ENCODE data around the gene BRD3OS.

BRD3OS gene

DNA sequence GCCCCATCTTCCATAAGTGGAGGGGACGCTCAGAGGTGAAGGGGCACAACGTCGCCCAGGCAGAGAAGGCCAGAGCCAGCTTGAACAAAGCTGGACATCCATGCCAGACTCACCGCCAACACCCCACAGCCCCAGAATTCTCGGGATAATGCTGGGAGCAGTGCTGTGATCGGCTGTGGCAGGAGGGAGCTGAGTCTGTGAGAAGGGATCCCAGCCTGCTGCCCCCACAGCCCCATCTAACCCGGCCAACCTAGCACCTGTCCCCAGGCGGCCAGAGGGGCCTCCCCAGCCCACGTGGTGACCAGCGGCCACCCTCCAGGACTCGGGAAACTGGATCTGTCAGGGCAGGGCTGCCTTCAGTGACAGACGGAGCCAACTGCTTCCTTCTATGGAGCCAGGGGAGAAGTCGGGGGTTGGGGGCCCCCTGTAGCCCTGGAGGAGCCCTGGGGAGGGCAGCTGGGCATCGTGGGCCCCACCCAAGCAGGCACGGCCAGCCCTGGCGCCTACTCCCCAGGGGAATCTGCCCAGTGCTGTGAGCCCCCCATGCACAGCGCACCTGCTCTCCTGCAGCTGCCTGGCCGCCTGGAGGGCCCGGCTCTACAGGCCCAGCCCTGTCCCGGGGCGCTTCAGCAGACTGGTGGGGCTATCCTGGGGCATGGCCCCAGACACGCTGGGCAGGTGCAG is 36.5 kb downstream of the BRD3OS start:
- no peak overlapping the region for H3K4me3 ChIP-seq (ENCODE audit: insufficient read depth in 1 of 2, low read depth in 1 of 2, low read length in 2 of 2)
- H3K79me1 ChIP-seq (replicated peaks; ENCODE audit: low read length, poor library complexity, severe bottlenecking) = peaks cover 30% of the 10 kb centered on the region
- no peak overlapping the region for H3K18ac ChIP-seq (ENCODE audit: low read depth in 1 of 2, low read length in 2 of 2)
- H3K27me3 ChIP-seq (ENCODE audit: control insufficient read depth in 1 of 2, insufficient read depth in 1 of 2, low read length in 2 of 2) = no peaks in the 10 kb centered on the region
- no peak overlapping the region for H2AK5ac ChIP-seq (ENCODE audit: low read length, severe bottlenecking)
- no peak overlapping the region for H2BK12ac ChIP-seq (ENCODE audit: low read length in 2 of 2)
- no peak overlapping the region for H3K9ac ChIP-seq (ENCODE audit: low read length)
- H2BK120ac ChIP-seq (ENCODE audit: low read depth, low read length) = no peak overlapping the region
- no peak overlapping the region for H3K4ac ChIP-seq (ENCODE audit: low read depth in 1 of 2, low read length in 2 of 2)
- no peak overlapping the region for H4K8ac ChIP-seq (ENCODE audit: low read length)
- no peak overlapping the region for H3K27ac ChIP-seq (ENCODE audit: low read length, poor library complexity, severe bottlenecking)
- H2BK15ac ChIP-seq (ENCODE audit: low read depth, poor library complexity, severe bottlenecking) = no peak overlapping the region
- H2BK5ac ChIP-seq (ENCODE audit: low read depth, low read length, poor library complexity, severe bottlenecking) = no peak overlapping the region
- H3K23ac ChIP-seq (ENCODE audit: low read length in 2 of 2) = no peak overlapping the region
- no peak overlapping the region for H3K4me2 ChIP-seq (ENCODE audit: low read length, poor library complexity, severe bottlenecking)
- H3K36me3 ChIP-seq (ENCODE audit: control insufficient read depth in 1 of 2, insufficient read depth in 2 of 2, low read depth in 1 of 2, low read length in 2 of 2) = peaks cover 0 to 52% of the 10 kb centered on the region in 2 experiments
- peaks cover 63% of the 10 kb centered on the region for H3K4me1 ChIP-seq (ENCODE audit: control insufficient read depth, insufficient read depth, low read depth, low read length)
- no peak overlapping the region for H4K91ac ChIP-seq (ENCODE audit: low read length)
- DNase-seq = no peak
- no peak overlapping the region for H2AFZ ChIP-seq (ENCODE audit: low read depth, low read length)
- H3K14ac ChIP-seq (ENCODE audit: low read length in 2 of 2) = no peak overlapping the region
- no peaks in the 10 kb centered on the region for H3K9me3 ChIP-seq (ENCODE audit: control insufficient read depth, low read length)
- 94% methylated on average over 22 of the region's 22 CpGs for WGBS

GRCh38 chr9:134062461-134063087 is 37.3 kb downstream of the BRD3OS start:
- no peak overlapping the region for H3K4me3 ChIP-seq (ENCODE audit: insufficient read depth in 1 of 2, low read depth in 1 of 2, low read length in 2 of 2)
- H3K9ac ChIP-seq (ENCODE audit: low read length) = peak overlapping the region; percentile 22
- H2BK12ac ChIP-seq (ENCODE audit: low read length in 2 of 2) = no peak overlapping the region
- H3K4ac ChIP-seq (ENCODE audit: low read depth in 1 of 2, low read length in 2 of 2) = no peak overlapping the region
- no peak for DNase-seq
- no peak overlapping the region for H4K8ac ChIP-seq (ENCODE audit: low read length)
- no peak overlapping the region for H3K23ac ChIP-seq (ENCODE audit: low read length in 2 of 2)
- H3K9me3 ChIP-seq (ENCODE audit: control insufficient read depth, low read length) = no peaks in the 10 kb centered on the region
- no peak overlapping the region for H2BK15ac ChIP-seq (ENCODE audit: low read depth, poor library complexity, severe bottlenecking)
- peaks cover 26% of the 10 kb centered on the region for H3K79me1 ChIP-seq (replicated peaks; ENCODE audit: low read length, poor library complexity, severe bottlenecking)
- H3K4me1 ChIP-seq (ENCODE audit: control insufficient read depth, insufficient read depth, low read depth, low read length) = peaks cover 58% of the 10 kb centered on the region
- H3K36me3 ChIP-seq (ENCODE audit: control insufficient read depth in 1 of 2, insufficient read depth in 2 of 2, low read depth in 1 of 2, low read length in 2 of 2) = peaks cover 0 to 47% of the 10 kb centered on the region in 2 experiments
- H2BK5ac ChIP-seq (ENCODE audit: low read depth, low read length, poor library complexity, severe bottlenecking) = no peak overlapping the region
- H3K14ac ChIP-seq (ENCODE audit: low read length in 2 of 2) = no peak overlapping the region
- no peak overlapping the region for H3K18ac ChIP-seq (ENCODE audit: low read depth in 1 of 2, low read length in 2 of 2)
- H2BK120ac ChIP-seq (ENCODE audit: low read depth, low read length) = no peak overlapping the region
- H3K27me3 ChIP-seq (ENCODE audit: control insufficient read depth in 1 of 2, insufficient read depth in 1 of 2, low read length in 2 of 2) = no peaks in the 10 kb centered on the region
- H4K91ac ChIP-seq (ENCODE audit: low read length) = peak overlapping the region; percentile 18
- H3K4me2 ChIP-seq (ENCODE audit: low read length, poor library complexity, severe bottlenecking) = no peak overlapping the region
- 92% methylated on average over 22 of the region's 22 CpGs for WGBS
- no peak overlapping the region for H2AK5ac ChIP-seq (ENCODE audit: low read length, severe bottlenecking)
- no peak overlapping the region for H3K27ac ChIP-seq (ENCODE audit: low read length, poor library complexity, severe bottlenecking)
- no peak overlapping the region for H2AFZ ChIP-seq (ENCODE audit: low read depth, low read length)

DNA sequence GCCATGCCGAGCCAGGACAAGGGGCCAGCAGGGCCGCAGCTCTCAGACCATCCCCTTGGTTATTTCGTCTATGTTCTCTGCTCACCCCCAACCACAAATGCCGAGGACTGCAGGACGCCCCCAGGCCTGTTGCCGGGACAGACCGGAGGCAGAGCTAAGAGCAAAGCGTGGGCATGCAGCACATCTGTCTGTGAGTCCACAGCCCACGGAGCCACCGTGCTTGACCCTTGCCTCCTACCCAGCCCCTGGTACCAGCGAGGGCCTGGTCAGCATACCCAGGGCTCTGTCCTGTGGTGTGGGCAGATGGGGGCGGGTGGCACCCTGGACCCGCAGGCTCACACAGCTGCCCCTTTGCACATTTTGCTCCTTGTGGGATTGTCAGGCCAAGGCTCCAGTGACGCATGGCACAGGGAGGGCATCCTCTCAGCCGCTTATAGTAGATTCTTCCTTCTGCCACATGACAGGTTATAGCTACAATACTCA is 37.8 kb downstream of the BRD3OS start:
- peaks cover 54% of the 10 kb centered on the region for H3K4me1 ChIP-seq (ENCODE audit: control insufficient read depth, insufficient read depth, low read depth, low read length)
- H3K9ac ChIP-seq (ENCODE audit: low read length) = peak overlapping the region; percentile 22
- H3K4ac ChIP-seq (ENCODE audit: low read depth in 1 of 2, low read length in 2 of 2) = no peak overlapping the region
- peaks cover 25% of the 10 kb centered on the region for H3K79me1 ChIP-seq (replicated peaks; ENCODE audit: low read length, poor library complexity, severe bottlenecking)
- H4K91ac ChIP-seq (ENCODE audit: low read length) = no peak overlapping the region
- no peak overlapping the region for H2AK5ac ChIP-seq (ENCODE audit: low read length, severe bottlenecking)
- H3K27me3 ChIP-seq (ENCODE audit: control insufficient read depth in 1 of 2, insufficient read depth in 1 of 2, low read length in 2 of 2) = no peaks in the 10 kb centered on the region
- no peak overlapping the region for H2BK15ac ChIP-seq (ENCODE audit: low read depth, poor library complexity, severe bottlenecking)
- H4K8ac ChIP-seq (ENCODE audit: low read length) = no peak overlapping the region
- no peak overlapping the region for H3K18ac ChIP-seq (ENCODE audit: low read depth in 1 of 2, low read length in 2 of 2)
- H3K4me3 ChIP-seq (ENCODE audit: insufficient read depth in 1 of 2, low read depth in 1 of 2, low read length in 2 of 2) = no peak overlapping the region
- H2AFZ ChIP-seq (ENCODE audit: low read depth, low read length) = no peak overlapping the region
- no peak overlapping the region for H3K27ac ChIP-seq (ENCODE audit: low read length, poor library complexity, severe bottlenecking)
- peaks cover 0 to 41% of the 10 kb centered on the region in 2 experiments for H3K36me3 ChIP-seq (ENCODE audit: control insufficient read depth in 1 of 2, insufficient read depth in 2 of 2, low read depth in 1 of 2, low read length in 2 of 2)
- H2BK5ac ChIP-seq (ENCODE audit: low read depth, low read length, poor library complexity, severe bottlenecking) = no peak overlapping the region
- H2BK12ac ChIP-seq (ENCODE audit: low read length in 2 of 2) = no peak overlapping the region
- DNase-seq = no peak
- WGBS = 96% methylated on average over 15 of the region's 15 CpGs
- H3K14ac ChIP-seq (ENCODE audit: low read length in 2 of 2) = no peak overlapping the region
- H3K23ac ChIP-seq (ENCODE audit: low read length in 2 of 2) = no peak overlapping the region
- no peaks in the 10 kb centered on the region for H3K9me3 ChIP-seq (ENCODE audit: control insufficient read depth, low read length)
- no peak overlapping the region for H2BK120ac ChIP-seq (ENCODE audit: low read depth, low read length)
- no peak overlapping the region for H3K4me2 ChIP-seq (ENCODE audit: low read length, poor library complexity, severe bottlenecking)

- Histone ChIP-seq H3K9ac (ENCODE audit: low read length) (no peak overlapping the region), H2BK5ac (ENCODE audit: low read depth, low read length, poor library complexity, severe bottlenecking) (no peak overlapping the region), H3K79me1 (replicated peaks; ENCODE audit: low read length, poor library complexity, severe bottlenecking) (peaks cover 23% of the 10 kb centered on the region), H3K9me3 (ENCODE audit: control insufficient read depth, low read length) (no peaks in the 10 kb centered on the region), H3K4me1 (ENCODE audit: control insufficient read depth, insufficient read depth, low read depth, low read length) (peaks cover 52% of the 10 kb centered on the region), H4K8ac (ENCODE audit: low read length) (no peak overlapping the region), H3K4me3 (ENCODE audit: insufficient read depth in 1 of 2, low read depth in 1 of 2, low read length in 2 of 2) (no peak overlapping the region), H3K27ac (ENCODE audit: low read length, poor library complexity, severe bottlenecking) (no peak overlapping the region), H3K14ac (ENCODE audit: low read length in 2 of 2) (peak overlapping the region in 1 of 2 experiments; percentile 14), H3K36me3 (ENCODE audit: control insufficient read depth in 1 of 2, insufficient read depth in 2 of 2, low read depth in 1 of 2, low read length in 2 of 2) (peaks cover 0 to 38% of the 10 kb centered on the region in 2 experiments), H3K27me3 (ENCODE audit: control insufficient read depth in 1 of 2, insufficient read depth in 1 of 2, low read length in 2 of 2) (no peaks in the 10 kb centered on the region), H3K4ac (ENCODE audit: low read depth in 1 of 2, low read length in 2 of 2) (no peak overlapping the region), H4K91ac (ENCODE audit: low read length) (no peak overlapping the region), H3K18ac (ENCODE audit: low read depth in 1 of 2, low read length in 2 of 2) (peak overlapping the region in 1 of 2 experiments; percentile 35), H2BK12ac (ENCODE audit: low read length in 2 of 2) (no peak overlapping the region), H2AFZ (ENCODE audit: low read depth, low read length) (no peak overlapping the region), H2BK15ac (ENCODE audit: low read depth, poor library complexity, severe bottlenecking) (no peak overlapping the region), H3K4me2 (ENCODE audit: low read length, poor library complexity, severe bottlenecking) (no peak overlapping the region), H2AK5ac (ENCODE audit: low read length, severe bottlenecking) (no peak overlapping the region), H3K23ac (ENCODE audit: low read length in 2 of 2) (peak overlapping the region in 1 of 2 experiments; percentile 85), H2BK120ac (ENCODE audit: low read depth, low read length) (no peak overlapping the region)
- WGBS = 92% methylated on average over 25 of the region's 29 CpGs
- DNase-seq = no peak
These were observed 38.5 kb downstream of the BRD3OS start for GRCh38 chr9:134063571-134064450.
